Measurements from ENCODE around the gene ST7.
A peak's percentile ranks its signal among the peaks of the same experiment; 100 is the strongest.

Gene ST7

DNA sequence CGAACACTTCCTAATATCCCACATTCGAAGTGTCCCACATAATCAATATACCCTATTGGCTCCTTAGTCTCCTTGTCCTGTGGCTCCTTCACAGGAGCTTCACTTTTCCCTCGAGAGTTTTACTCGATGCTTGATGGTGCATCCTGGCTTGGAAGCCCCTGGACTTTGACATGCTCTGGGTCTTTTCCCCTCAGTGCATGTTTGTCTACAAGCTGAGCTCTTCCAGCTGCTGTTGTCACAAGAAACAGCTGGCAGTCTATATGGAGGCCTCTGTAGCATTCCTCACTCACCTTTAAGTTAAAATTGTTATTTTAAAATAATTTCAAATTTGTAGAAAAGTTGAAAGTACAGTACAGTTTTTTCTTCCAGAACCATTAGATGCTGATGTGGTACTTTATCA, 27.1 kb downstream of the ST7 start:
- DNase-seq = no peak

DNA sequence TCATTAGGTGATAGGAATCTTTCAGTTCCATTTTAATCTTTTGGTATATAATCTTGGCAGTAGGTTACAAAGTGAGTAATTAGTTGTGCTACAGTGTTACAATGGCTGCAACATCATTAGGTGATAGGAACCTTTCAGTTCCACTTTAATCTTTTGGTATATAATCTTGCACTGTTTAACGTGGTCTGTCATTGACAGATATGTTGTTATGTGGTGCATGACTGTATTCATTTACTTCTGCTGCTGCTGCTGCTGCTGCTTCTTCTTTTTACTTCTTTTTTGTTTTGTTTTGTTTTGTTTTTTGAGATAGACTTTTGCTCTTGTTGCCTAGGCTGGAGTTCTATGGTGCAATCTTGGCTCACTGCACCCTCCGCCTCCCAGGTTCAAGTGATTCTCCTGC, 28.6 kb downstream of the ST7 start:
- DNase-seq = peak; percentile 42

GRCh38 chr7:116984511-116984910, 31.2 kb downstream of the ST7 start:
- DNase-seq = no peak

DNA sequence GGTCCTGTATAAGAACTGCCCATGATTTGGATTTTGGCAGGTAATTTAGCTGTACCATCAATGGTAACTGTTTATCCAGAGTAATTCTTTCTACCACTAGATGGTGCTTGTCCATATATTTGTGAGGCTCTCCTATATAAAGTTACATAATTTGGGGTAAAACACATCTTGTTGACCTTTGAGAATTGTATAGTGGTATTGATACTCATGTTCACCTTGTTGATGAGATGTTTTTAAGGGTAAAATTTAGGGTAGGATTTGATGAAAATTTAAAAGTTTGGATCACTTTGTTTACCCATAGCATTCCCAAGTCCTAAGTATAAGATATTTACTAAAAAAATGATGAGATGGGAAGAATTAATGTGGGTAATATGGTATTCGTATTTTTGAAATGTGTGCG, 31.6 kb downstream of the ST7 start:
- DNase-seq = peak; percentile 80

GRCh38 chr7:116985575-116985974, 32.3 kb downstream of the ST7 start:
- no peak for DNase-seq

GRCh38 chr7:116986611-116987565, 33.6 kb downstream of the ST7 start:
- no peak for DNase-seq

DNA sequence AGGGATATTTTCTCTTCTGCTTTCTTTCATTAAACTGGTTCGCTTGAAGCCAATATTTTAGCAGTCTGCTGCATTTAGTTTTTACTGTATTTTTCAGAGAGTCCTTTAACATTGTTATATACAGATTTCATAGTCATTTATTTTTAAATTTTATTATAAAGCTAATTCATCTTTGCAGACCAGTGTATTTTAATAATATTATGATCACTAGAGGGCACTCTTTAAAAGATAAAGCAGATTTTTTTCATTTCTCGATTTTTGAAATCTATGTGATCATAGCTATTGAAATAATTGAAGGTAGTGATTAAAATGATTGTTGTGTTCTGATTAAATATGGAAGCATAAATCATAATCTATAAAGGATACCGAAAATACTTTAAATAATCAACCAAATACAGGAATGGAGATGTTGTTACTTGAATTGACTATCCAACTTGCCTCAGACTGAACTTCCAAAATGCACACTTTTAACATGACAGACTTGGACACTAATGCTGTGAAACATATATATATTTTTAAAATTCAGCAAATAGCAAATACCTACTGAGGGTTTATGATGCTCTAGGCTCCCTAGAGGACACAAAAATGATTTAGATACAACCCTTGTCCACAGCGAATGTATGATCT, 35.2 kb downstream of the ST7 start:
- DNase-seq = peak; percentile 70

DNA sequence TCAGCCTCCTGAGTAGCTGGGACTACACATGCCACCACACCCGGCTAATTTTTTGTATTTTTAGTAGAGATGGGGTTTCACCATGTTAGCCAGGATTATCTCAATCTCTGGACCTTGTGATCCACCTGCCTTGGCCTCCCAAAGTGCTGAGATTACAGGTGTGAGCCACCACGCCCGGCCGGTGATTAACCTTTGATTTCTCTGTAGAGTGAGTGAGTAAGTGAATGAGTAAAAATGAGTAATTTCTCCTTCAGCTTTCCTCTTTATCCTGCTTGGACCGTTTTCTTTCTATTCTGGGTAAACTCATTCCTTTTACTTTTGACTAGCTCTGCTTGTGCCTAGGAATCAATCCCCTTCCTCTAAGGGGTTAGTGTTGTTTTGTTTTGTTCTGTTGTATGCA, 36.8 kb downstream of the ST7 start:
- no peak for DNase-seq

- no peak for DNase-seq
Measured at GRCh38 chr7:116991233-116991632, 37.9 kb downstream of the ST7 start.

DNA sequence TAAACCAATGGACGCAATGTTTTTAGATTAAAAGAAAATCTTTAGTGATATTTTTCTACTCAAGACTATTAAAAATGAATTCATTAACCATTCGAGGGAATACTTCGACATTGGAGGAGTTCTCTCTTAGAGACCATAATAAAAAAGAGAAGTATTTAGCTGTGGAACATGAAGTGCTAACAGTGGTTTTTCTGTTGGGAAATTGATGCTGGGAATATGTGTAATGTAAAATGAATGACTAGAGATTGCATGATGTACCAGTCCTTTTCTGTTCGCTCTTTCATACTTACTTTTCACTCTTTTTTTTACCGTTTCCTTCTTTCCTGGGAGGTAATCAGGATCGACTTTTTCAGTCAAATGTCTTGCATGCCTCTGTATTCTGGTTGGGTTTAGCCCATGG, 41.3 kb downstream of the ST7 start:
- DNase-seq = no peak

DNA sequence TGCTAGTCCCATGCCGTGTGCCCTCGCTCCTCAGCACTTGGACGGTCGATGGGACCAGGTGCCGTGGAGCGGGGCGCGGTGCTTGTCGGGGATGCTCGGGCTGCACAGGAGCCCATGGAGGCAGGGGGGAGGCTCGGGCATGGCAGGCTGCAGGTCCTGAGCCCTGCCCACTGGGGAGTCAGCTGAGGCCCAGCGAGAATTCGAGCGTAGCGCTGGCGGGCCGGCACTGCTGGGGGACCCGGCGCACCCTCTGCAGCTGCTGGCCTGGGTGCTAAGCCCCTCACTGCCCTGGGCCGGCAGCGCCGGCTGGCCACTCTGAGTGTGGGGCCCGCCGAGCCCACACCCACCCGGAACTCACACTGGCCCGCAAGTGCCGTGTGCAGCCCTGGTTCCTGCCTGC, 44.7 kb downstream of the ST7 start:
- no peak for DNase-seq

DNA sequence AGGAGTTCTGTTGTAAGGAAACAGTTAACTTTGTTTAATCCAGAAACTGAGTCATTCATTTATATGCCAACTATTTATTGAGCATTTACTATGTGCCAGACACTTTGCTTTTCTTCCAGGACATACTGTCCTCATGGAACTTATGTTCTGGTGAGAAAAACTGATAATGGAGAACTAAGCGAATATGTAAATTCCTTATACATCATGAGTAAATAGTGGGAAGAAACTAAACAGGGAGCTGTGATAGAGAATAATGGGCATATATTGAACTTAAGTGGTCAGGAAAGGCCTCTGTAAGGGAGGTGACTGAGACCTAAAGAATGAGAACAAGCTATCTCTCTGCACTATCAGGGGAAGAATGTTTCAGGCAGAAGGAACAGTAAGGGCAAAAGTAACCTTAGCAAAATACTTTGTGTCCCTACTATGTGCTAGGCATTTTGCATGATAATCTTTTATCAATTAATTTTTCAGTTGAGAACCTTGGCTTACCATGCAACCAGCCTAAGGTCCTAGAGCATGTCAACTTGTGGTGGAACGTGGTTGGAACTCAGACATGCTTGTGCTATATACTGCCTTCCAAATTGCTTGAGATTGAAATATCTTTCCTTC, 45.4 kb downstream of the ST7 start:
- DNase-seq = no peak

DNA sequence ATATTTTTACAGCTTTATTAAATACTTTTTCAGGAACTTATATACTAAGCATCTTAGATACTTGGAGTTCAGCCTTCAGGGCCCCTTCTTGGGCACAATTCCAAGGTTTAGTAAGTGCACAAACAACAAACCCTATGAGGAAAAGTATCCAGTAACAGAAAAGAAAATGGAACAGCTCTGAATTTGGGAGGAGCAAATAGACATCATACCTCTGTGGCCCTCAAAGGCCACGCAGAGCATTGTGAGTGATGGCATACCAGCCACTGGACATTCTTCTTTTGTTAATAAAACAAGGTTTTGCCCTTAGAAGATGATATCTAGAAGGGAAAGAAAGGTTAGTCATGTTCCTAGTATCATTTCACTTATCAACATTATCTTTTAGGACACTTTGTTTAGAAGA, 46.0 kb downstream of the ST7 start:
- DNase-seq = no peak

- DNase-seq = no peak
Measured at GRCh38 chr7:117001283-117001682, 48.0 kb downstream of the ST7 start.

- DNase-seq = no peak
Measured at GRCh38 chr7:117004899-117005298, 51.6 kb downstream of the ST7 start.

DNA sequence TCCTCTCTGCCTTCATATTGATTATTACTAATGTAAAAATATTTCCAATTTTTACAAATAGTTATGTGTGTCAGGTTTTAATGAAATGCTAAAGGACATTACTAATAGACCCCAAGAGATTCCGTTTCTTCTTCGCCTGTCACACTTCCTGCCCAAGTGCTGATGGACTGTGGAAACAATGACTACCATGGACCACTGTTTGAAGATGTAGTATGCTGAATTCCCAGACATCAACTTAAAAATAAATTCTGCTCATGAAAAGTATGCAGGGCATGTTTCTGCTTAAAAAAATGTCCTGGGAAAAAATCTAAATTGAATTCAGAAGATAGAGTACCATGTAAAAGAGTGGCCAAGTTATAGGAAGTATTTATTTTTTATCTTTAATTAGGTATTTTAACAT, 52.1 kb downstream of the ST7 start:
- no peak for DNase-seq

- no peak for DNase-seq
Measured at GRCh38 chr7:117006907-117007684, 53.8 kb downstream of the ST7 start.

DNA sequence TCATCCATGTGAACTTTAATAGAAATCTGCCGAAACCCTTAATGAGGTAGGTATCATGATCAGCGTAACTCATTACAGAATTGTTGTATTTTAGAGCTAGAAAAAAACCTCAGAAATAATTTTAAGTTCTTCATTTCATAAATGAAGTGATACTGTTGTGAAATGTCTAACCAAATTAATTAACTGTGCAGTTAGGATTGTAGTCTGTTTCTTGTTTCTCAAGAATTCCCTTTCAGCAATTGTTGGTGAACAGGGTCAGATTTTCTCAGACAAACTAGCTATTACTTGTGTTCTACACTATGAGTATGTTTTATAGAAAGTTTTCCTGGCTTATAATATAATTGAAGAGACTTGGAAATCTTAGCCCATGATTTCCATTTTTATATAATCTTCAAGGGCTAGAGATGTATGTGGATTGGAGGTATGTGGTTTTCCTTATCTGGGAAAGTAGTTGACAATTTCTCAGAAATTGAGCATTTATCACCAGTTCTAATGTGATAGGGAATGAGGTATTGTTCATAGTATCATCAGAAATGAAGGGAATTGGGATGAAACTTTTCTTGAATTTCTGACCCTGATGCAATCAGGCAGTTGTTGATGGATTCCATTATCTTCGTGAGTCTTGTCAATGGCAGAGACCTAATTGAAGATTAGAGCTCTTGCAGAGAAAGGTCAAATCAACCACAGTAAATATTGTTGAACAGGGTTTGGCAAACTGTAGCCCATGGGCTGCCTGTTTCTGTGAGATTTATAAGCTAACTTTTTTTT, 55.0 kb downstream of the ST7 start:
- DNase-seq = no peak

DNA sequence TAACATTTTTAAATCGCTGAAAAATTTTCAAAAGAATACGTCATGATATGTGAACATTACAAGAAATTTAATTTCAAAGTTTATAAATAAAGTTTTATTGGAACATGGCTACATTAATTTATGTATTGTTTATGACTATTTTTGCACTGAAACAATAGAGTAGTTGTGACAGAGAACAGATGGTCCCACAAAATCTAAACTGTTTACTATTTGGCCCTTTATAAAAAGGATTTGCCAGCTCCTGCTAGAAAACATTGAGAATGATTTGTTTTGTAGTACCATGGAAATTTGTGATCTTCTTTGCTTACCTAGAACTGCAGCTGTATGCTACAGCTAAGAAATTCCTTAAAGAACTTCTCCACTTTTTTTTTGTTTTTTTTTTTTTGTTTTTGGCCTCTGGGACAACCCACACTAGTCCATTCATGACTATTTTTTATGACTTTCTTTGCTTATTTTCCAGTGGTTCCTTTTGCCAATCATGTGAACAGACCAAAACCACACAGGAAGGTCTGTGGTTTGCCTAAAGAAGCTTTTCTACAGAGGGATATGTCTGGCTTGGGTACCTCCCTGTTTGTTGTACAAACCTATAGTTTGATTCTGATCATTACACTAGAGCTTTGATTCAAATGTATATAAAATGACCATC, 55.7 kb downstream of the ST7 start:
- peak; percentile 75 for DNase-seq

- peak; percentile 41 for DNase-seq
Measured at GRCh38 chr7:117009705-117010361, 56.5 kb downstream of the ST7 start.

All from hematopoietic multipotent progenitor cell treated with erythropoietin and hydrocortisone succinate and interleukin-3 and kit ligand, for 6 days (in vitro differentiated cells).